Gastroesophageal sphincter (tissue), 3 donors: ENCODE results near the gene COMMD7.

Experiments used
- EP300 ChIP-seq: sonication (generic); formaldehyde crosslinking; IDR thresholded peaks from one replicate; pipeline ENCODE4 v1.6.1; 2017; ENCODE audit warnings: antibody characterized with exemption, mild to moderate bottlenecking
- POLR2A ChIP-seq, 2 donors: fragments of 450-650 bp; IDR thresholded peaks; one replicate each; pipeline ENCODE4 v1.6.1; 2017; ENCODE audit warnings: antibody characterized with exemption in 2 of 2, mild to moderate bottlenecking in 2 of 2, moderate library complexity in 1 of 2
- POLR2AphosphoS5 ChIP-seq: sonication (generic); formaldehyde crosslinking; IDR thresholded peaks from one replicate; pipeline ENCODE4 v1.6.1; 2017; ENCODE audit warnings: antibody characterized with exemption
- TF ChIP-seq, protein P1 (sequence below), 4 experiments: fragments of 200-600 bp in 2 of 4; fragments of 450-650 bp in 2 of 4; sonication (generic) in 1 of 4; IDR thresholded peaks; one replicate each; pipeline ENCODE4 v1.5.1; 2017 to 2019; ENCODE audit warnings: antibody characterized with exemption in 4 of 4, mild to moderate bottlenecking in 2 of 4, moderate library complexity in 2 of 4

DNA sequence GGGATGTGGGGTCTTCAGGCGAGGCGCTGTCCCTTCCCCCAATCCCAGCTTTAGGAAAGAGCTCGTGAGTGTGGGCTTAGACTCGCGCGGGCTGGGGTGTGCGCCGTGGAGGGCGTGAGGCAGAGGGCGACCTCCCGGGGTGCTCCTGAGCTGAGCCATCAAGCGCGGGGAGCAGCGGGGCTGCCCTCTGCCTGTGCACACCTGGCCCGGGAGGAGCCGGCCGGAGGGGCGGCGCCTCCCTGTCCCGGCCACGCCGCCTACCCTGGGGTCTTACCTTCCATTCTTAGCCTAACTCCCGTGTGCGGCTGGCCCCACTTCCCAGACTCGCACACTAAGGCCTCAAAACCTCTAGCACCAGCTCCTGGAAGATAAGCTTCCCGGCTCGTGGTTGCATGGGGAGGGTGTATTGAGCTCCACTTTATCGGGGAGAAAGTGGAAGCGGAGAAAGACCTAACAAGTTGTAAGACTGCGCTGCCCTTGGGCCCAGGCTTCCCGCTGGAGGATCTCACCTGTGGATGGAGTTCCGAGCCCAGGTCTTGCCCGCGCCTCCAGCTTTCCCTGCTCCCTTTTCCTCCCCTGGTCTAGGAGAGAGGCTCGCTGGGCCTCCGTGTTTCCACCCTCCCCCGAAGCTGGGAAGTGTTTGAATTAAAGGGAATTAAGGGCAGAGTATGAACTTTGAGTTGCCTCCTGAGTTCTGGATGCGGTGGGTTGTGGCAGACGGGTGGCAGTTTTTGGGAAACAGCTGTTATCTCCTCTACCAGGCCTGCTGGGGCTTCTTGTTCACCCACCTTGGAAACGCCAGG lies 20.1 kb upstream of the COMMD7 start:
- no peak for TF ChIP-seq POLR2A (IDR thresholded peaks at IDR 0.05)
- TF ChIP-seq, protein P1, sequence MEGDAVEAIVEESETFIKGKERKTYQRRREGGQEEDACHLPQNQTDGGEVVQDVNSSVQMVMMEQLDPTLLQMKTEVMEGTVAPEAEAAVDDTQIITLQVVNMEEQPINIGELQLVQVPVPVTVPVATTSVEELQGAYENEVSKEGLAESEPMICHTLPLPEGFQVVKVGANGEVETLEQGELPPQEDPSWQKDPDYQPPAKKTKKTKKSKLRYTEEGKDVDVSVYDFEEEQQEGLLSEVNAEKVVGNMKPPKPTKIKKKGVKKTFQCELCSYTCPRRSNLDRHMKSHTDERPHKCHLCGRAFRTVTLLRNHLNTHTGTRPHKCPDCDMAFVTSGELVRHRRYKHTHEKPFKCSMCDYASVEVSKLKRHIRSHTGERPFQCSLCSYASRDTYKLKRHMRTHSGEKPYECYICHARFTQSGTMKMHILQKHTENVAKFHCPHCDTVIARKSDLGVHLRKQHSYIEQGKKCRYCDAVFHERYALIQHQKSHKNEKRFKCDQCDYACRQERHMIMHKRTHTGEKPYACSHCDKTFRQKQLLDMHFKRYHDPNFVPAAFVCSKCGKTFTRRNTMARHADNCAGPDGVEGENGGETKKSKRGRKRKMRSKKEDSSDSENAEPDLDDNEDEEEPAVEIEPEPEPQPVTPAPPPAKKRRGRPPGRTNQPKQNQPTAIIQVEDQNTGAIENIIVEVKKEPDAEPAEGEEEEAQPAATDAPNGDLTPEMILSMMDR (IDR thresholded peaks at IDR 0.05), result no peak
- TF ChIP-seq POLR2AphosphoS5, result no peak
- TF ChIP-seq EP300, result no peak
